PC-3 (cell line): ENCODE measurements around the gene IGFALS.

ENCODE experiments used
- EZH2 ChIP-seq: fragments of 300-600 bp; sonication (generic); IDR thresholded peaks from one replicate; pipeline ENCODE4 v1.6.1; 2017; ENCODE audit warnings: antibody characterized with exemption, mild to moderate bottlenecking, low read length; ENCODE audit not compliant: unreplicated experiment
- EZH2phosphoT487 ChIP-seq: fragments of 300-600 bp; sonication (generic); IDR thresholded peaks from 2 replicates; pipeline ENCODE4 v1.6.1; 2018; ENCODE audit warnings: mild to moderate bottlenecking, antibody characterized with exemption, low read length, borderline replicate concordance
- TF ChIP-seq, protein P1 (sequence below): fragments of 300-600 bp; sonication (generic); conservative IDR thresholded peaks from 2 replicates; pipeline ENCODE4 v1.5.1; 2017; ENCODE audit warnings: antibody characterized with exemption, low read depth, mild to moderate bottlenecking, low read length

- TF ChIP-seq, protein P1, sequence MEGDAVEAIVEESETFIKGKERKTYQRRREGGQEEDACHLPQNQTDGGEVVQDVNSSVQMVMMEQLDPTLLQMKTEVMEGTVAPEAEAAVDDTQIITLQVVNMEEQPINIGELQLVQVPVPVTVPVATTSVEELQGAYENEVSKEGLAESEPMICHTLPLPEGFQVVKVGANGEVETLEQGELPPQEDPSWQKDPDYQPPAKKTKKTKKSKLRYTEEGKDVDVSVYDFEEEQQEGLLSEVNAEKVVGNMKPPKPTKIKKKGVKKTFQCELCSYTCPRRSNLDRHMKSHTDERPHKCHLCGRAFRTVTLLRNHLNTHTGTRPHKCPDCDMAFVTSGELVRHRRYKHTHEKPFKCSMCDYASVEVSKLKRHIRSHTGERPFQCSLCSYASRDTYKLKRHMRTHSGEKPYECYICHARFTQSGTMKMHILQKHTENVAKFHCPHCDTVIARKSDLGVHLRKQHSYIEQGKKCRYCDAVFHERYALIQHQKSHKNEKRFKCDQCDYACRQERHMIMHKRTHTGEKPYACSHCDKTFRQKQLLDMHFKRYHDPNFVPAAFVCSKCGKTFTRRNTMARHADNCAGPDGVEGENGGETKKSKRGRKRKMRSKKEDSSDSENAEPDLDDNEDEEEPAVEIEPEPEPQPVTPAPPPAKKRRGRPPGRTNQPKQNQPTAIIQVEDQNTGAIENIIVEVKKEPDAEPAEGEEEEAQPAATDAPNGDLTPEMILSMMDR, result no peak
- TF ChIP-seq EZH2phosphoT487, result no peak
- TF ChIP-seq EZH2, result no peak
Measured at GRCh38 chr16:1776991-1777374, 16.5 kb downstream of the IGFALS start.
